K562 (cell line): ENCODE data around the gene PPP1R14C. TPM values are rescaled to one million over a fixed set of nuclear protein-coding genes. Genes with fewer than 3 reads are reported as not detected.
A peak's percentile ranks its signal among the peaks of the same experiment; 100 is the strongest.

Source experiments
- ARID3A ChIP-seq: IDR thresholded peaks from 2 replicates; pipeline ENCODE4 v1.6.1; 2012; ENCODE audit warnings: low read depth, low read length, improper control_type of control experiment, borderline replicate concordance
- ATF3 ChIP-seq, 2 experiments: fragments of 450-650 bp in 1 of 2; sonication (generic) in 1 of 2; formaldehyde crosslinking in 1 of 2; IDR thresholded peaks in 1 of 2; conservative IDR thresholded peaks in 1 of 2; 2 replicates each; pipeline versions ENCODE4 v1.6.1 to v1.8.1; 2016 to 2023; ENCODE audit warnings: mild to moderate bottlenecking in 2 of 2, moderate library complexity in 2 of 2, inconsistent platforms in 1 of 2, missing genetic modification reagents in 1 of 2
- BRD9 ChIP-seq: fragments of 450-650 bp; IDR thresholded peaks from 2 replicates; pipeline ENCODE4 v1.6.1; 2018; ENCODE audit warnings: low read depth; ENCODE audit not compliant: partially characterized antibody
- EP400 ChIP-seq: fragments of 450-650 bp; IDR thresholded peaks from 2 replicates; pipeline ENCODE4 v1.6.1; 2017; ENCODE audit warnings: antibody characterized with exemption, mild to moderate bottlenecking, moderate library complexity
- HNRNPK ChIP-seq: fragments of 200-400 bp; formaldehyde crosslinking; IDR thresholded peaks from one replicate; pipeline ENCODE4 v1.6.1; 2018; ENCODE audit warnings: mild to moderate bottlenecking, low read depth, low read length; ENCODE audit not compliant: poor library complexity, severe bottlenecking
- ID3 ChIP-seq, 2 experiments: fragments of 250-450 bp in 1 of 2; fragments of 450-650 bp in 1 of 2; sonication (Bioruptor Pico) in 1 of 2; IDR thresholded peaks; 2 replicates each; pipeline versions ENCODE4 v1.6.1 to v1.8.0; 2016 to 2021; ENCODE audit warnings: mild to moderate bottlenecking in 2 of 2, moderate library complexity in 2 of 2, missing compliant biosample characterization in 1 of 2, missing genetic modification characterization in 1 of 2
- KHSRP ChIP-seq: fragments of 450-650 bp; IDR thresholded peaks from 2 replicates; pipeline ENCODE4 v1.6.1; 2017
- POU5F1 ChIP-seq: fragments of 150-350 bp; IDR thresholded peaks from 2 replicates; pipeline ENCODE4 v1.6.1; 2014; ENCODE audit warnings: borderline replicate concordance, low read length, low read depth, mild to moderate bottlenecking; ENCODE audit not compliant: partially characterized antibody
- RAD21 ChIP-seq, 2 experiments: fragments of 250-450 bp in 1 of 2; fragments of 450-650 bp in 1 of 2; sonication (Bioruptor Pico) in 1 of 2; formaldehyde crosslinking in 1 of 2; IDR thresholded peaks in 1 of 2; conservative IDR thresholded peaks in 1 of 2; 2 replicates each; pipeline versions ENCODE4 v1.4.0 to v1.8.0; 2020 to 2022; ENCODE audit warnings: mild to moderate bottlenecking in 2 of 2, moderate library complexity in 1 of 2
- SIN3A ChIP-seq, 2 experiments: fragments of 150-350 bp in 1 of 2; IDR thresholded peaks; 2 replicates each; pipeline ENCODE4 v1.6.1; 2011 to 2016; ENCODE audit warnings: borderline replicate concordance in 2 of 2, low read depth in 2 of 2, low read length in 2 of 2, mild to moderate bottlenecking in 2 of 2, moderate library complexity in 2 of 2; ENCODE audit not compliant: control insufficient read depth in 1 of 2
- SIX5 ChIP-seq, 2 experiments: IDR thresholded peaks; 2 replicates each; pipeline ENCODE4 v1.6.1; 2011; ENCODE audit warnings: low read length in 2 of 2, borderline replicate concordance in 1 of 2, low read depth in 1 of 2, mild to moderate bottlenecking in 1 of 2, moderate library complexity in 1 of 2; ENCODE audit not compliant: insufficient read depth in 1 of 2
- SMARCB1 ChIP-seq: IDR thresholded peaks from 2 replicates; pipeline ENCODE4 v1.6.1; 2011; ENCODE audit warnings: improper control_type of control experiment, low read depth; ENCODE audit not compliant: insufficient read length
- ZEB2 ChIP-seq: fragments of 450-650 bp; IDR thresholded peaks from 2 replicates; pipeline ENCODE4 v1.6.1; 2016
- ZFP36 ChIP-seq: fragments of 150-350 bp; IDR thresholded peaks from 2 replicates; pipeline ENCODE4 v1.6.1; 2018; ENCODE audit warnings: low read length, low read depth; ENCODE audit not compliant: partially characterized antibody
- ZNF175 ChIP-seq: fragments of 200-800 bp; sonication (Bioruptor generic); IDR thresholded peaks from 2 replicates; pipeline ENCODE4 v1.6.1; 2016; ENCODE audit warnings: low read depth, mild to moderate bottlenecking, missing genetic modification characterization, missing compliant biosample characterization
- ZNF395 ChIP-seq: fragments of 200-800 bp; sonication (Bioruptor generic); IDR thresholded peaks from 2 replicates; pipeline ENCODE4 v1.6.1; 2017; ENCODE audit warnings: missing genetic modification characterization, missing compliant biosample characterization
- polyA plus RNA-seq, 8 experiments: library from polyadenylated mRNA; depleted of rRNA in 4 of 8; stranded (reverse) in 5 of 8; unstranded in 3 of 8; fragments of >200 nt; fragmentation: Nextera tagmentation in 2 of 8; fragmentation: Illumina TruSeq in 1 of 8; extraction: Ambion mirVana in 2 of 8; extraction: Trizol in 1 of 8; gene quantifications; 2 replicates each; pipeline versions ENCODE4 v1.2.1 to v1.2.3, GENCODE V29; 2011 to 2014; ENCODE audit warnings: inconsistent platforms in 1 of 8, missing spikeins in 1 of 8
- total RNA-seq, 7 experiments: library from RNA; depleted of rRNA in 6 of 7; stranded (reverse); fragments of >200 nt in 6 of 7; fragmentation: Illumina TruSeq in 2 of 7; extraction: Trizol in 2 of 7; gene quantifications; 2 replicates each; pipeline versions ENCODE4 v1.2.1 to v1.2.3, GENCODE V29; 2011 to 2021; ENCODE audit warnings: low replicate concordance in 1 of 7

Gene PPP1R14C
- total and polyA plus RNA-seq, 9 of the 15 experiments (the other 6 are each of a cell fraction or from before 2014, with no cell fraction given): 4.5 to 16.6 (median 11.9) TPM

- no peak for TF ChIP-seq SIN3A (IDR thresholded peaks at IDR 0.05; ENCODE audit: borderline replicate concordance in 2 of 2, control insufficient read depth in 1 of 2, low read depth in 2 of 2, low read length in 2 of 2)
- no peak for TF ChIP-seq SMARCB1
- TF ChIP-seq BRD9: no peak
- TF ChIP-seq KHSRP: no peak
- 0 out of 4 replicates have a peak, but pooled peaks of 1 of the 2 experiments have one; percentile 4 for TF ChIP-seq RAD21 (CRISPR knock-in tag; conservative IDR thresholded peaks at IDR 0.05 in 1 of 2, IDR thresholded peaks at IDR 0.05 in 1 of 2)
- 0 out of 2 replicates have a peak, but pooled peaks have one; percentile 8 for TF ChIP-seq ATF3 (IDR thresholded peaks at IDR 0.05)
- no peak for TF ChIP-seq ATF3 (CRISPR knock-in tag; conservative IDR thresholded peaks at IDR 0.05)
- TF ChIP-seq ZNF175 (CRISPR knock-in tag): no peak
- TF ChIP-seq ID3 (CRISPR knock-in tag; IDR thresholded peaks at IDR 0.05): no peak
- TF ChIP-seq ID3 (tag; IDR thresholded peaks at IDR 0.05): 0 out of 2 replicates have a peak, but pooled peaks have one; percentile 17
- TF ChIP-seq ZFP36: no peak
- TF ChIP-seq SIX5 (IDR thresholded peaks at IDR 0.05; ENCODE audit: borderline replicate concordance in 1 of 2, insufficient read depth in 1 of 2, low read depth in 1 of 2, low read length in 2 of 2): no peak
- no peak for TF ChIP-seq ZNF395
- no peak for TF ChIP-seq ZEB2
- TF ChIP-seq EP400: peak; percentile 17; the same call in 1 of the 2 replicates
- TF ChIP-seq HNRNPK: no peak
- 0 out of 2 replicates have a peak, but pooled peaks have one; percentile 27 for TF ChIP-seq ARID3A
- peak; percentile 5 for TF ChIP-seq POU5F1
Measured at GRCh38 chr6:150220634-150221551, 78.0 kb downstream of the PPP1R14C start (continued).
